OCI-LY1 (cell line): ENCODE results near the gene FKBP10.

Source experiments
- CTCF ChIP-seq: fragments of 200-600 bp; sonication (generic), shearing (Covaris generic); IDR thresholded peaks from 2 replicates; pipeline ENCODE4 v1.5.1; 2017; ENCODE audit warnings: mild to moderate bottlenecking, antibody characterized with exemption, low read length, moderate library complexity, mixed read lengths
- EZH2 ChIP-seq: fragments of 200-600 bp; sonication (generic), shearing (Covaris generic); IDR thresholded peaks from 2 replicates; pipeline ENCODE4 v1.8.0; 2017; ENCODE audit warnings: borderline replicate concordance, mixed run types, mild to moderate bottlenecking, antibody characterized with exemption, low read length, moderate library complexity, mixed read lengths

- no peak for TF ChIP-seq CTCF
- TF ChIP-seq EZH2 = no peak
These were observed 16.5 kb upstream of the FKBP10 start for GRCh38 chr17:41796121-41796895.
